IPS-NIHi7 (cell line): Measurements from ENCODE around the gene CRYGN.

Experiments
- DNase-seq: peaks from one replicate; pipeline ENCODE4 v3.0.0; 2012; ENCODE audit warnings: mixed read lengths; ENCODE audit errors: extremely low spot score

Gene CRYGN

DNA sequence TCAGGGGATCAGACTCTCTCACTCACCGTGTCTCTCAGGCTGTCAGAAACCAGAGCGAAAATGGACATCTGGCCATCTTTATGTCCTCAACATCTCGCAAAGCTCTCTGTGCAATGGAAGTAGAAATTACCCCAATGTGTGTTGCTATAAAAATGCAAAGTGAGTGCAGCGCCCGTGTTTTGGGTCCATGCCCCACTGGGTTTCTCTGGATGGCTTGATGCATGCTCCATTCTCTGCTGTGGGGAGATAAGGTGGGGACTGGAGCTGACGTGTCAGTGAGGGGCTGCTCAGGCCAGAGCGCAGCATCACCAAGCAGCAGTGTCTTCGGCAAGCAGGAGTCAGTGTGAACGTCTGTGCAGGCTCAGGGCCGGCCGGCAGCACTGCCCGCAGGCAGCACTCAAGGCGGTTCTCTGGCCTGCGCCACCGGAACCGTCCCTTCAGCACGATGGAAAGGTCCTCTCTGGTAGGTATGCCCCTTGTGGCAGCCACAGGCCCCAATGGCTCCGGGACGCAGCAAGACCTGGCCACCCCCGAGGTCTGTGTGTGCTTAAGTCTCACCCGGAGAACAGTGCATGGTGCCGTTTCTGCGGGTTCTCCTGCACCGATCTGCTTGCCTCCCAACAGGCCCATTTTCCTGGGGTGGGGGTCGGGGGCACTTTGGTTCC lies 60.3 kb downstream of the CRYGN start:
- peak; percentile 60 for DNase-seq

DNA sequence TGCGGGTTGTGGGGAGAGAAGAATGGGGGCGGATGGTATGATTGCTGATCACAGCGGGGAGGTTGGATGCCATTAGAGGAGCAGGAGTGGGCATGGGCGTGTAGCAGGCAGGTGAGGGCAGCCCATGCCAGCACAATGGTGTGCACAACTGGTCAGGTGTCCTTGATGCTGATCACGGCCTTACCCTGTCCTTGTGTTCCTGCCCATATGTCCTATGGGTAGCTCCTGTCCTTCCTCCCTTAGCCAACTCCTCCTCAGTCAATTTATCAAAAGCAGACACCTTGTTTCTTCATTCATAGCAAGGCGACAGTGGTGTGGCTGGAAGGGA lies 60.8 kb downstream of the CRYGN start:
- DNase-seq, result no peak
